SK-N-MC (cell line): ENCODE measurements around the gene GPR157.
"Not testable (repeated sequence)": the region's sequence is repeated elsewhere in the genome, so short reads cannot be mapped to it uniquely, and the experiment has no call there.

Source experiments
- EZH2 ChIP-seq: fragments of 200-600 bp; sonication (generic); IDR thresholded peaks from one replicate; pipeline ENCODE4 v1.6.1; 2017; ENCODE audit warnings: antibody characterized with exemption
- POLR2AphosphoS5 ChIP-seq: IDR thresholded peaks from 2 replicates; pipeline ENCODE4 v1.6.1; 2012; ENCODE audit warnings: mild to moderate bottlenecking, low read depth, low read length, borderline replicate concordance

DNA sequence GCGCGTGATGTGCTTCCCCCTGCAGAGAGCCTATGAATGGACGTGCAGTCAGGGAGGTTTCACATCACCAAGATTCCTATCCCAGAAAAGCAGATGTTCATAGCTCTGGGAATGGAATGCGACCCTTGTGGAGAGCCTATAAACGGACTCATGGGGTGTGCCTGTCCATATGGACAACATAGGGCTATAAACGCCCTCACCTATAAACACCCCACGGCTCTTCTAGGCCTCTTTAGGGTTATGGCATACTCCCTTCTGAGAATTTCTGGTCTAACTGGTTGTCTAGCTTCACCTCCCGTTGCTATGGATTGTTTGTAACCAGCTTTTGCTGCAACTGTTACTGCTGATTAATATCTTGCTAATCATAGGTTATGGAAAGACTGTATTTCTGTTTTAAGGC lies 4.5 kb downstream of the GPR157 start:
- TF ChIP-seq POLR2AphosphoS5, EZH2: not testable (repeated sequence)
